ENCODE data around the gene DCDC1.

GRCh38 chr11:31107649-31108048, 261.9 kb downstream of the DCDC1 start:
- no peak for TF ChIP-seq POLR2AphosphoS5 (IDR thresholded peaks at IDR 0.05; ENCODE audit: borderline replicate concordance, low read depth, low read length)
- TF ChIP-seq EZH2 (IDR thresholded peaks at IDR 0.05), result no peak
- no peak for TF ChIP-seq FOXP2 (optimal IDR thresholded peaks at IDR 0.05; ENCODE audit: control extremely low read depth, extremely low read length, insufficient read depth)

All from SK-N-MC (cell line).